NCI-H1092 (cell line): Measurements from ENCODE around the gene RCBTB2.

ENCODE experiments used
- DNase-seq: peaks from one replicate; lab custom pipeline; 2025; lab: John Stamatoyannopoulos, UW

The RCBTB2 gene

DNA sequence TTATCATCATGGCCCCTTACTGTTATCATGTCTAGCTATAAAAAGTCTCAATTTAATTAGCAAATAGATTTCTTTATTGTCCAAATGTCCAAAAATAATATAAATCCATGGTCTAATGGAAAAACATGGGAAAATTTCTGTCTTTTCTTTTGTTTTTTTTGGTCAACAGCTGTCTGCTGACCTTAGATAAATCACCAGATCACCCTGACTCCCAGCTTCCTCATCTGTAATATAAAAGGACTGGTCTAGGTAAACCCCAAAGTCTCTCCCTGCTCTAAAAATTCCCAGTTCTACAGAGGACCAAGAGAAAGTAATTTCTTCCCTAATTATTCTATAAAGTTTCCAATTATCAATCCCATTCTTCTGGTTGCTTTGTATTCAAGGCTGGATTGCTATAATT is 30.7 kb upstream of the RCBTB2 start:
- DNase-seq, result no peak

DNA sequence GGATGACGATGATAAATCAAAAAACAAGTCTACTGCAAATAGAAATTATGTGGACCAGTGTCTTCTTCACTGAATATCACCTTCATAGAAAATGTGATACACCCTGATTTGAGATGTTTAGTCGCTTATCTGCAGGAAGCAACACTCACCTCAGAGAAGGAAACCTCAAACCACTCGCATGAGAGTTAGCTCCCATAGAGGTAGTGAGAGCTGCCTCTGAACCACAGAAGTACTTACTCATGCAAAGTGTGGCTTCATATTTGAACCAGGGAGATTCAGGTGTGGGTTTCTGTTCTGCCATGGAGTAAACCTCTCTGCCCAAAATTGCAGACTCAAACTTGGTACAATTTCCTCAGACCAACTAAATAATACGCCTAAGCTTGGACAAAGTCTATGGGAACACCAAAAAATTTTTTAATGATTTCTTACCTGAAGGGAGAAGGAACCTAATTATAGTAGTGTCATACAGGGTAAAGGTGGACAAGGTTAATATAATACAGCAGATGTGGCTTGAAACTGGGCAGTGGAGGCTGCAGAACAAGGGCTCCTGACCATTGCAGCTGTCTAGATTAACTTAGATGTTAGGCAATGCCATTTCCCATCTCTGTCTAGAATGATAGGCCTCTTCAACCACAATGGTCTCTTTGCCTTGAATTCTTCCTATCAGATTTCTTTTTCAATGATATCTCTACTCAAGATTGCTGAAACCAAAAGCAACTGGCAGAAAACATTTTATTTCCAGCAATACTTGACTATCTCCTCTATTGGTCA is 29.6 kb upstream of the RCBTB2 start:
- no peak for DNase-seq

DNA sequence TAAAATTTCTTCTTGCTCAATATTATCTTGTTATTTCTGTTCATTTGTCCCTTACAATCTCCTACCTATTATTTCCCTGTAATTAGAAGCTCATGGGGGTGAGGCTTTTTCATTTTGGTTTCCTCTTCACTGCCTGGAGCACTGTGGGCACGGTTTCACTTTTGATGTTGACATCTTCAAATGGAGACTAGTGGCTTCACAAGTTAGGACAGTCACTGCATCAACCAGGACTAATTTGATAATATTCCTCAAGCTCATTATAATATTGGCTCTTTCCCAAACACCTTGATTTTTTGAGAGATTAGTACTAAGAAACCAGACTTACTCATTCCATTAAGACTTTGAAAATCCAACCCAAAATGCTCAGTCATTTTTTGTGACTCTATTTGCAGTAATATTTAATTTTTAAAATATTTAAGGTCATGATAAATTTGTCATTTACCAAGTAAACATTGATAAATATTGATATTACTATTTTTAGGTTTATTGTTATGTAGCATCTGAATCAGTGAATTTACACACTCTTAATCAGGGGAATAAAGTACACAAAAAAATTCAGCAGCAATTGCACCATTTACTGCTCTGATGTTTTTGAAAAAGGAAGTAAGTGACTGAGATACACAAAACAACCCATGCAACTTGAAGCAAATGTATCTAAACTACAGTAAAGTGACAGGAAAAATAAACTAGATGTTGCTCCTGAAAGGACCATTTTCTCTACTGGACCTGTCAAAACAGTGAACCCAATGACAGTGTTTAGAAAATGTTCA is 28.8 kb upstream of the RCBTB2 start:
- DNase-seq, result no peak

DNA sequence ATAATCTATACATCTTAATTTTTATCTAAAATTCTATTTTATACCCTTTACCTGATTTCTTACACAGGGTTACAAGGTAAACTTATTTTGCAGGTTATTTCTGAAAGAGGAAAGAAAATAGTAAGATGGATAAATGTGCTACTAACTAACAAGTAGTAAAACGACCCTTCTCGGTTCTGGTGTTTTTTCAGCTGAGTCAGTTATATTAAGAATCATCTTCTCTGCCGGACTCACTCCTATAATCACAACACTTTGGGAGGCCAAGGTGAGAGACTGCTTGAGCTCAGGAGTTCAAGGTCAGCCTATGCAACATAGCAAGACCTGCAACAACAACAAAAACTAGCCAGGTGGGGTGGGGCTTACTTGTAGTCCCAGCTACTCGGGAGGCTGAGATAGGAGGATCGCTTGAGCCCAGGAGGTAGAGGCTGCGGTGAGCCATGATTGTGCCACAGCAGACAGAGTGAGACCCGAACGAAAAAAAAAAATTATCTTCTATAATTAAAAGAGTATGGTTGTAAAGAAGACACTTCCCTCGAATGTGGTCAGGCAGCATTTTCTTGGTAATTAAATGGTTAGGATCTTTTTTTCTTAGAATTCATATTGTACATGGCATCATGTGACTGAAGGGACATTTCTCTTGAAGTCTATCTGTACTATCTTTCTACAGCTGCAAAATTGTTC is 27.9 kb upstream of the RCBTB2 start:
- no peak for DNase-seq

DNA sequence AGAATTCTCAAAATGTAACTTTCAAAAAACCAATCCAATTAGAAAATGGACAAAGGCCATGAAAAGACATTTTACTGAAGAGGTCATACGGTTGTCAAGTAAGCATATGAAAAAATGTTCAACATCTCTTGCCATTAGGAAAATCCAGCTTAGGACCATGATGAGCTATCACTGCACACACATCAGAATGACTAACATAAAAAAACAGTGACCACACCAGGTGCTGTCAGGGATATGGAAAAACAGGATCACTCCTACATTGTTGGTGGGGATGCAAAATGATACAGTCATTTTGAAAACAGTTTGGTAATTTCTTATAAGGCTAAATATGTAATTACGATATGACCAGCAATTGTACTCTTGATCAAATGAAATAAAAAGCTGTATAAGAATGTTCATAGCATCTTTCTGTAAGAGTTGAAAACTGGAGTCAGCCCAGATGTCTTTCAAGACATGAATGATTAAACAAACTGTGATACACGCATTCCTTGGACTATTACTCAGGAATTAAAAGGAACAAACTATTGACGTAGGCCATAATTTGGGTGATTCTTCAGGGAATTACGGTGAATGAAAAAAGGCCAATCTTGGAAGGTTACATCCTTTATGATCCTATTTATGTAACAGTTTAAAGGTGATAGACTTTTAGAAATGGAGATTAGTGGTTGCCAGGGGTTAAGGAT is 26.9 kb upstream of the RCBTB2 start:
- no peak for DNase-seq

DNA sequence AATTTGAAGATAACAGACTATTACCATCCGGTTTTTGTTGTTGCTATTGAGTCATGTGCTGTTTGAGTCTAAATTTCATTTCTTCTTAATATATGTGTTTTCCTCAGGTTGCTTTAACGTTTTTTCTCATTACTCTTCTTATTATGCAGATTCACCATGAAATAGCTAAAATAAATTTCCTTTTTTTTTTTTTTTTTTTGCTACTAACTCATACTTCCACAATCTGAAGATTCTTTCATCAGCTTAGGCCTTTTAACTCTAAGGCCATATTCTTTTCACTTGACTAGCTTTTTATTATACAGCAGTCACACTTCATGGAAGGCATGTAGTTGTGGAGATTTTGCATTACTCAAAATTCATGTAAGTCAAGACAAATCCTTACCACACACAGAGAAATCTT is 23.9 kb upstream of the RCBTB2 start:
- DNase-seq, result no peak

DNA sequence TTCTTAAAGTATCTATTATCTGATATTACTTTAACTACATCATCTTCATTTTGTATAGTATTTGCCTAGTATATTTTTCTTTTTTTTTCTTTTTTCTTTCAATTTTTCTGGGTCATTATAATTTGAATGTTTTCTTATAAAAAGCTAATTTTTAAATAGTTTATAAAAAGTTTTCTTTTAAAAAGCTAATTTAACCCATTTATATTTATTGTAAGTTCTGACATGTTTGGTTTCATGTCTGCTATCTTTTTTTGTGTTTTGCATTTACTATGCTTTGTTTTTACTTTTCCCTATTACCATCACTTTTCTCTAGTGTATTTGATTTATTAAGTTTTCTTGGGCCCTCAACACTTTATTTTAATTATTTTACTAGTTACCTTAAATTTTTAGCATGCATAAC is 22.6 kb upstream of the RCBTB2 start:
- DNase-seq, result no peak

DNA sequence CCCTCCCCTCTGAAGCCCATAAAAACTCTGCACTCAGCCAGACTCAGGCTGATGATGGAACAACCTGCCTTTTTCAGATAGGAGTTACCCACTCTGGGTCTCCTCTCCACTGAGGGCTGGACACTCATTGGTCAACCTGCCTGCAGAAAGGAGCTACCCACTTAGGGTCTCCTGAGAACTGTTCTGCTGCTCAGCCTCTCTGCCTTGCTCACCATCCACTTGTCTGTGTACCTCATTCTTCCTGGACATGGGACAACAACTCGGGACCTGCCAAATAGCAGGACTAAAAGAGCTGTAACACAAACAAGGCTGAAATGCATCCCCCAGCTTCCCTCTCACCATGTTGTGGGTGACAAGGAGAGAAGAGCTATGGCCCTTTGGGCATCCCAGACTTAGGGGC is 18.4 kb upstream of the RCBTB2 start:
- DNase-seq, result no peak

DNA sequence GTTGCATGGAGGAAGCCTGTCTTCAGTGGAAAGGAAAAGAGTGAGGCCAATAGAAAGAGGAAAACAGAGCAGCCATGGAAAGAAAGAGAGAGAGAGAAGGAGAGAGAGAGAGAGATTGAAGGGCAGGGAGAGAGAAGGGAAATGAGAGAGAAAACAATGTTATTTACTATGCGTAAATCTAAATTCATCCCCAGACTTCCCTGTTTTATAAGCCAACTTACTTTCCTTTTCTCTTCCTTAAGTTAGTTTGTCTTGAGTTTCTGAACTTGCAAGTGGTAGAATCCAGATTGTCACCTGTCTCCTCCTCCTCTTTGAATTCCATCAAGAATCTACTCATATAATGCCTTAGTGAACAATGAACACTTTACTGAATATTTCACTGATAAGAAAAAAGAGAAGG is 16.8 kb upstream of the RCBTB2 start:
- no peak for DNase-seq

DNA sequence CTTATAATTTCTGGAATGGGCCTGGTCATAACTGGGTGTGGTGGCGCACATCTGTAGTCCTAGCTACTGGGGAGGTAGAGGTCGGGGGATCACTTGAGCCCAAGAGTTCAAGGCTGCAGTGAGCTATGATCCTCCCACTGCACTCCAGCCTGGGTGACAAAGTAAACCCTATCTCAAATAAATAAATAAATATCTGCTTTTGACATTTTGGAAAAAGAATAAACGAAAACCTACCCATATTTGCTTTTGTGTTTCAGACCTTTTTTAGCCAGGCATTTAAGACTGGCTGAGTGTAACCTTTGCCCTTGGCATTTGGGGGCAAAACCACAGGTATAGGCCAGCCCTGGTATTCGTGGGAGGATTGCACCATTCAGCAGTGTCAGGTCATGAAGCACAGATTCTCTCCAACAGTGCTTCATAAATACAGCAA is 14.8 kb upstream of the RCBTB2 start:
- no peak for DNase-seq

DNA sequence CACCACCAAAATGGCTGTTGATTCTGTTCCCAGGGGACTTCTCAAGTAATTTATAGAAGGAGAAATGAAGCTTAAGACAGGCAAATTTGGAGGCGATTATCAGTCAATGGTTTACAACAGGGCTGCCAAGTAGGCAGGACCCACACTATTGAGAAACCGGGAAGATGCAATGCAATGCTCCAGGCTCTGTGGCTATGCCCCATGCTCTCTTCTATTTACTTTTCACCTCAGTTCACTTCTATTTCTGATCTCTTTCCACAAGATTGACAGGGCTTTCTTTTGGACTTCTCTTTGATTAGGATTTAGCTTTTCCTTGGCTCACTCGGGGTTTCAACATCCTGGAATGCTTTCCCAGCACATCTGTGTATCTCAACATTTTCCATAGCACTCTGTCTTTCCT is 12.7 kb upstream of the RCBTB2 start:
- no peak for DNase-seq

DNA sequence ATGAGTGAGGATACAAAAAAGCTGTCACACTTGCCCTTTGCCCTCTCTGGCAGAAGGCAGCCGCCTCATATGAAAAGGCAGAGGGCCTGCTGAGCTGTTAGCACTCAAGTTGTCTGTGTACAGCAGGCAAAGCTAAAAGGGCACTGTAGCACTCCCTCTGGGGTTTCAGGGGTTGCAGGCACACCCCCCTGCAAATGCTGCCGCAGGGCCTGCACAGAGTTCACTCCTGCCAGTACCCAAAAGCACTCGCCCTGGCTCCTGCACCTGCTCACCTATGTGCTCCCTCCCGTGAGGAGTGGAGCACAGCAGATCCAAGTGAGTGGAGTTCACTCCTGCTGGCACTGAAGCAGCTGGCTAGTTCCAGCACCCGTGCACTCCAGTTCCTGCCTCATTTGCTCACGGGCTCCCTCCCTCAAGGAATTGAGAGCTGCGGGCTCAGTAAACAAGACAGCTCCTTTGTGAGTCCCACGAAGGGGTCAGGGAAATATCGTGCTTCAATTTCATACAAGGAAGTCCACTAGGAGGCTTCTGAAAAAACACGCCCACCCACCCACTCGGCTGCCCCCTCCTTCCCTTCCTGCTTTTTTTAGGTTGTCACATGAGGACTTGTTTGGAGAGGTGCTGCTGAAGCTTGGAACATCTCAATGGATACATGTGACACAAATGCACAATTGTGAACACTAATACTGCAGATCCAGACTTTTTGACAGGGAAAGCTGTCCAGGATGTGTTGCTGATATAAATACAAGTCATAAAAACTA is 9.9 kb upstream of the RCBTB2 start:
- DNase-seq, result peak; percentile 71

DNA sequence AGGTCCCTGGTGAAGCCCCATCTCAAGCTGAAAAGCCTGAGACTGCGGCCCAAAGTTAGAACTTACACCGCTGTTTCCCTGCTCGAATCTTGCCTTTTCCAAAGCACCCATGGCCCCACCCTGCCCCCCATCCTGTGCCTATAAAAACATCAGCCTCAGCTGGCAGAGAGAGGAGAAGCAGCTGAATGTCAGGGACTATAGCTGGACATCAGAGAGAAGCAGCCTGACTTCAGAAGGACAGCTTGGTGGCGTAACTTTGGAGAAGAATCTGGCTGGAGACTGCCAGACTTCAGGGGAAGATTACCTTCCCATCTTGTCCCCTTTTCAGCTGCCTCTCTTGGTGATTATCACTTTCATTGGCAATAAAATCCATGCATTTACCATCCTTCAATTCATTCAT is 9.3 kb upstream of the RCBTB2 start:
- DNase-seq, result no peak

DNA sequence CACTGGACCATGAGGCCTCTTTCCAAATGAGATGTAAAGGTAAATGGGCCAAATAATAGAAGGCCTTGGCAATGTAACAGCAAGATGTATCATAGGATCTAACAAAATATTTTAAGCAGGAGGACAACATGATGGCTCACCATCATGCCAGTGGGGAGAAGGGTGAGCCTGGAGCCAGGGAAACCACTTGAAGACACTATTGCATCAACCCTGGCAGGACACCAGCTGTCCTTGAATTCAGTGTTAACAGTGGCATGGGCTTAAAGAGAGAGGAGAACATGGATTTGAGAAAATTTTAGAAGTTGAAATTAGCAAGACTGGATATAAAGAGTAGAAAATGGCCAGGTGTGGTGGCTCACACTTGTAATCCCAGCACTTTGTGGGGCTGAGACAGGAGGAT is 6.7 kb upstream of the RCBTB2 start:
- DNase-seq, result no peak

DNA sequence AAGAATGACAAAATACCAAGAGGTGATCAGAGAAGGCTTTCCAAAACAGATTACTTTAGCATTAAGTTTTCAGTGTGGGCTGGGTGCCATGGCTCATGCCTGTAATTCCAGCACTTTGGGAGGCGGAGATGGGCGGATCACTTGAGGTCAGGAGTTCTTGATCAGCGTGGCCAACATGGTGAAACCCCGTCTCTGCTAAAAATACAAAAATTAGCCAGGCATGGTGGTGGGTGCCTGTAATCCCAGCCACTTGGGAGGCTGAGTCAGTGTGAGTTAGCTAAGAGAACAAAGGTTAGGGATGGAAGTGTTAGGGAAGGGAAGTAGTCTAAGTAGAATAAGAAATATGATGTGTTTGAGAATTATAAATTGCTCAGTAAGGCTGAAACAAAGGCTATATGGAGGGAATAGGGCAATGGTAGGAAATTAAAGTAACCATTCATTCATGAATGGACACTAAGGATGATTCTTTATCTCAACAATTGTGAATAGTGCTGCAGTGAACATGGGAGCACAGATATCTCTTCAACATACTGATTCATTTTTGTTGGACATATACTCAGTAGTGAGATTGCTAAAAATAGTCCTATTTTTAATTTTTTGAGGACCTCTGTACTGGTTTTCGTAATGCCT is 3.9 kb upstream of the RCBTB2 start:
- DNase-seq, result no peak

DNA sequence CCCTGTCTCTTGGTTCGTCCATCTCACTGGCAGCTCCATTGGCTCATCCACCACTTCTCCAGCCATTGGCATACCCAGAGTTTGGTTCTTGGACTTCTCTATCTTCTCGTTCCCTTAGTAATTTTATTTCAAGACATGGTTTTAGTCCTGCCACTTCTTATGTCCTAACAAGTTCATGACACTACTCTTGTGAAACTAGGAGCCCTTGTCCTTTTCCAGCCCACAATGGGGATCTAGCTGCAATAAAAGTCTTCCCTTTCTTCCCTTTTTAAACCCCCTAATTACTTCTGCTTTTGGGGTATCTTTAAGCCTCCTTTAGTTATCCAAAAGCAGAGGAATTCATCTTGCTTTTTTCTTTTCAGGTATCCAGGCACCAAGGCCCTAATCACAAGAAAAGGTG is 2.9 kb upstream of the RCBTB2 start:
- DNase-seq, result no peak

DNA sequence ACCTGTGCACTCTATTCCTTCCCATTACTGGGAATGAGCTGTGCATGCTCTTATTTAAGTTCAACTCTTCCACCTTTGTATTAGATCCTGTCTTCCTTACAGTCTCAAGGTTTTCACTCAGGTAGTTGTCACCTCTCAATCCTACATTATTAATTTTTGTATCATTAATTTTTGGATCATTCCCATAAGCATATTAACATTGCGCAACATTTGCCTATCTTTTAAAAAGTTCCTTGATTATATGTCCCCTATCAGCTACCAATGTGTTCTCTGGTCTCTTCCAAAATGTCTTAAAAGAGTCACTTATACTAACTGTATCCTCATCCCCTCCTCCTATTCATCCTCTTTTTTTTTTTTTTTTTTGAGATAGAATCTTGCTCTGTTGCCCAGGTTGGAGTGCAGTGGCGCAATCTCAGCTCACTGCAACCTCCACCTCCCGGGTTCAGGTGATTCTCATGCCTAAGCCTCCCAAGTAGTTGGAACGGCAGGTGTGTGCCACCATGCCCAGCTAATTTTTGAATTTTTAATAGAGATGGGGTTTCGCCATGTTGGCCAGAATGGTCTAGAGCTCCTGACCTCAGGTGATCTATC is 2.1 kb upstream of the RCBTB2 start:
- no peak for DNase-seq

DNA sequence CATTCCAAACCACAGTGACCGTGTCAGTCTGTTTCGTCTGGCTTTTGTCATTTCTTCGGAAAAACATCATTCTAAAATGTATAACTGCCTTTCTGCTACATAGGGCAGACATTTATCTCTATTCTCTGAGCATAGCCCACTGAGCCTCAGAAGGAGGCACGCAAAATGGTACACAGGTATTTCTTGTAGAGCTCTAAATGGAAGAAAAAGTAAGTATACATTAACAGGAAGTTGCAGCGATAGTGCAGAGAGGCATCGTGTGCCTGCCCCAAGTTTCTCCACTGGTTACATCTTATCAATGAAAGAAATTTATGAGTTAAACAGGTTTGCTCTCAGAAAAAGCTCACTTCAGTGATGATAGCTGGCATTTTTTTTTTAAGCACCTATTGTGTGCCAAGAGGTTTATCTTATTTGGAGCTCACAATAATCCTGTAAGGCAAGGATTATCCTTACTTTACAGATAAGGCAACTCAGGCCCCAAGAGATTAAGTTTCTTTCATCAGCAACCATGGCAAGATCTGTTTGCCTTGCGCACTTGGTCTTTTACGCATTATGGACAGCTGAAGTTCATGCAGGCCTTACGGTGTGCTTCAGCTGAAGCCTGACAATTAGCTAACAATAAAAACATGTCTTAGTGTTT is 1.2 kb upstream of the RCBTB2 start:
- no peak for DNase-seq

DNA sequence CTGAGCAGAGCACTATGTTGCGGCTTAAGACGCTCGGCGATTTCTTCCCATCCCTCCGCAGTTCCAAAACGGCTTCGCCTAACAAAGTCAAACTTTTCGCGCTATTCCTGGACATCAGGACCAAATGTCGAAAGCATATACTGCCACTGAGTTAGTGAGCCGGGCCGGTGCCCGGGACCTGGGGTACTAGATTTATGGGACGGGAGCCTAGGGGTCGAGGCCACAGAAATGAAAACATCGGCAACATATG is 699 bp downstream of the RCBTB2 start:
- no peak for DNase-seq

DNA sequence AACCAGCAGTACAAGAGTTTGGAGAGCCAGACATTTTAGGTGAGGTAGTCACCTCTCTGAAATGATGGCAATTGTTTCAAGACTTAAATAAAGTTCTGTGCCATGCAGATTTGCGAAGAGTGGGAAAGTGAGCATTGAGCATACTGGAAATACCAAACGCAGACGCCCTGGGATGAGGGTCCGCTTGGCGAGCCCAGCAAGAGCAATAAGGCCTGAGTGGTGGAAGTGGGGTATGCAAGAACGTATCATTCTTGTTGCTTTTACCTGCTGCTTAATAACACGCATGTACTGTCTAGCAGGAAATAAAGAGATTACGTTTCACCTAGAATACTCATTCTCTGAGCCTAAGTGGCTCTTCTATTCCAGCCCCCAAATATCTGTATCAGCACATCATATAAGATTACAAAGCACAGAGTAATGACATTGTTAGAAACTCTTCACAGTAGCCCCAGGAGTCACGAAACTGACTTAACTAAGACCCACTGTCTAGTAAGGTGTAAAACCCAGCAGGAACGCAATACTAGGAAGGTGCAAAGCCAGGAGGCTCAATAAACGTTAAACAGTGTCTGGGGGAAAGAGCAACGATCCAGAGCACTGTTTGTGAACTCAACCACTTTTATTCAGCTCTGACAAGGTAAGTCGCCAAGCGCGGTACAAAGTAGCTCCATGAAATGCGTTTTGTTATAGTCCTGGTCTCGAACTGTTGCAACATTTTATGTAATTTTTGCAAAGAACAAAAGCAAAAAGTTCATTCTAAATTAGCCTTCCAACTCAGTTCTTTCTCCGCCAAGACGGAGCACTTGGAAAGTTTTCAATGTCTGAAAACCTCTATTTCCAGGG is 1.2 kb downstream of the RCBTB2 start:
- DNase-seq, result peak; percentile 17
